Measurements from ENCODE around the gene CDCA4. TPM values are rescaled to one million over a fixed set of nuclear protein-coding genes. Genes with fewer than 3 reads are reported as not detected.

Gene CDCA4
- total RNA-seq, 1 donor from 2014 or later, result 4.1 TPM

- Histone ChIP-seq H3K9me3 (no peaks in the 10 kb centered on the region), H3K36me3 (peaks cover 19% of the 10 kb centered on the region), H3K27ac (no peak overlapping the region), H3K4me1 (peaks cover 10% of the 10 kb centered on the region), H3K4me3 (no peak overlapping the region), H3K27me3 (no peaks in the 10 kb centered on the region)
- TF ChIP-seq, protein P1, sequence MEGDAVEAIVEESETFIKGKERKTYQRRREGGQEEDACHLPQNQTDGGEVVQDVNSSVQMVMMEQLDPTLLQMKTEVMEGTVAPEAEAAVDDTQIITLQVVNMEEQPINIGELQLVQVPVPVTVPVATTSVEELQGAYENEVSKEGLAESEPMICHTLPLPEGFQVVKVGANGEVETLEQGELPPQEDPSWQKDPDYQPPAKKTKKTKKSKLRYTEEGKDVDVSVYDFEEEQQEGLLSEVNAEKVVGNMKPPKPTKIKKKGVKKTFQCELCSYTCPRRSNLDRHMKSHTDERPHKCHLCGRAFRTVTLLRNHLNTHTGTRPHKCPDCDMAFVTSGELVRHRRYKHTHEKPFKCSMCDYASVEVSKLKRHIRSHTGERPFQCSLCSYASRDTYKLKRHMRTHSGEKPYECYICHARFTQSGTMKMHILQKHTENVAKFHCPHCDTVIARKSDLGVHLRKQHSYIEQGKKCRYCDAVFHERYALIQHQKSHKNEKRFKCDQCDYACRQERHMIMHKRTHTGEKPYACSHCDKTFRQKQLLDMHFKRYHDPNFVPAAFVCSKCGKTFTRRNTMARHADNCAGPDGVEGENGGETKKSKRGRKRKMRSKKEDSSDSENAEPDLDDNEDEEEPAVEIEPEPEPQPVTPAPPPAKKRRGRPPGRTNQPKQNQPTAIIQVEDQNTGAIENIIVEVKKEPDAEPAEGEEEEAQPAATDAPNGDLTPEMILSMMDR (IDR thresholded peaks at IDR 0.05), result no peak
- intact Hi-C loops (cut with DNase I), result no loop called here
- DNase-seq, result no peak
- ATAC-seq, result no peak
Observed at GRCh38 chr14:105014631-105015030, 6.3 kb downstream of the CDCA4 start.

DNA sequence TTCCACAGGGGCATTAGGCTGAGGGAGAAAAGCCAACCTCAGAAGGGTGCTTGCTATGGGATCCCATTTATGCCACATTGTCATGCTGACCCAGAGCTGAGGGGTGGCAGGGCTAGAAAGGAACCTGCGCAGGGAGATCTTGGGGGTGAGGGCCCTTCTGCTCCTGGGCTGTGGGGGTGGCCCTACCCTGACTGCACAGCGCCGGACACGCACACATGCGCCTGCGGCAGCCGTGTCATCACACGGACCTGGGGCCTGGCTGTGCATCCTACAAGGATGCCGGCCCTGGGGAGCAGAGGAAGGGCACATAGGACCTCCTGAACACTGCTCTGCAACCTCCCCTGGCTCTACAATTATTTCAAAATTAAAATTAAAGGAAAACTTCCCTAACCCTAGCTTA is 6.9 kb downstream of the CDCA4 start:
- peaks cover 25% of the 10 kb centered on the region for H3K36me3 ChIP-seq
- H3K27me3 ChIP-seq, result no peaks in the 10 kb centered on the region
- peaks cover 4% of the 10 kb centered on the region for H3K4me1 ChIP-seq
- no peak for DNase-seq
- intact Hi-C loops (cut with DNase I), result no loop called here
- H3K9me3 ChIP-seq, result no peaks in the 10 kb centered on the region
- ATAC-seq, result no peak
- no peak overlapping the region for H3K4me3 ChIP-seq
- TF ChIP-seq, protein P1 (IDR thresholded peaks at IDR 0.05), result no peak
- no peak overlapping the region for H3K27ac ChIP-seq

- Histone ChIP-seq H3K9me3 (no peaks in the 10 kb centered on the region), H3K27ac (no peak overlapping the region), H3K27me3 (no peaks in the 10 kb centered on the region), H3K36me3 (peaks cover 25% of the 10 kb centered on the region), H3K4me1 (no peaks in the 10 kb centered on the region), H3K4me3 (no peak overlapping the region)
- DNase-seq (no peak), ATAC-seq (no peak)
- intact Hi-C loops (cut with DNase I), result no loop called here
- TF ChIP-seq, protein P1 (IDR thresholded peaks at IDR 0.05), result no peak
Observed at GRCh38 chr14:105013150-105013785, 7.6 kb downstream of the CDCA4 start.

DNA sequence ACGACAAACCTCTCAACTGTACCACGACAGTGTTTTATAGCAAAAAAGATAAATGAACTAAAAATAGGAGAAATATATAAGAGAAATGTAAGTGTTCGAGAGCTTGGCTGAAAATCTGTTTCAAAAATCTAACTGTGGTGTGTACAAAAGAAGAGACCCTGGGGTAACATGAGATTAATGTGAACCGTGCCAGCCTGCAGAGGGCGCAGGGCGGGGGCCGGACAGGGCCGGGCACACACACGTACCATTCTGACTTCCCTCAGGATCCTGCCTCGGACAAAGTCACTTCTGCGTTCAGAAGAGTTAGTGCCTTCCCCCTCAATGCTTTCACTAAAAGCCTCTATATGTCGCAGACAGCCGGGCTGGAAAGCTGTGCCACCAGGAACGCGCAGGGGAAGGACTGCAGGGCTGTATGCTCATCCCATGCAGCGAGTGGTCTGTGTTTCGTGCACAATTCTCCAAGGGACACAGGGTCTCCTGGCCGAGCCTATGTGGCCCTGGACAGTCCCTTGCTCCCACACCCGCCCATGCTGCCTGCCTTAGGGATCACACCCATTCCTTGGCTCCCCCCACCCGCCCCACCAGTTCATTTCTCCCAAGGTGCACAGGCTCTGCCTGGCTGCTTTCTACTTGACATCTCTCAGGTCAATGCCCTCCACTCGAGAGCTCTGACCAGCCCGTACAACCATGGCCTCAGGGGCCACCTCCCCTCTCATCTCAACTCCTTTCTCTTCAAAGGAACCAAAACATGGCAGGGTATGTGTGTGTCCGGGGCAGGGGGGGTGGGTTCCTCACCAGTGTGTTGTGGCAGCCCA is 8.5 kb downstream of the CDCA4 start:
- Histone ChIP-seq H3K27me3 (no peaks in the 10 kb centered on the region), H3K4me1 (no peaks in the 10 kb centered on the region), H3K36me3 (peaks cover 25% of the 10 kb centered on the region), H3K27ac (no peak overlapping the region), H3K9me3 (no peaks in the 10 kb centered on the region), H3K4me3 (no peak overlapping the region)
- TF ChIP-seq, protein P1 (IDR thresholded peaks at IDR 0.05), result peak; percentile 45
- ATAC-seq, result peak; percentile 71
- intact Hi-C loops (cut with DNase I), result no loop called here
- no peak for DNase-seq

DNA sequence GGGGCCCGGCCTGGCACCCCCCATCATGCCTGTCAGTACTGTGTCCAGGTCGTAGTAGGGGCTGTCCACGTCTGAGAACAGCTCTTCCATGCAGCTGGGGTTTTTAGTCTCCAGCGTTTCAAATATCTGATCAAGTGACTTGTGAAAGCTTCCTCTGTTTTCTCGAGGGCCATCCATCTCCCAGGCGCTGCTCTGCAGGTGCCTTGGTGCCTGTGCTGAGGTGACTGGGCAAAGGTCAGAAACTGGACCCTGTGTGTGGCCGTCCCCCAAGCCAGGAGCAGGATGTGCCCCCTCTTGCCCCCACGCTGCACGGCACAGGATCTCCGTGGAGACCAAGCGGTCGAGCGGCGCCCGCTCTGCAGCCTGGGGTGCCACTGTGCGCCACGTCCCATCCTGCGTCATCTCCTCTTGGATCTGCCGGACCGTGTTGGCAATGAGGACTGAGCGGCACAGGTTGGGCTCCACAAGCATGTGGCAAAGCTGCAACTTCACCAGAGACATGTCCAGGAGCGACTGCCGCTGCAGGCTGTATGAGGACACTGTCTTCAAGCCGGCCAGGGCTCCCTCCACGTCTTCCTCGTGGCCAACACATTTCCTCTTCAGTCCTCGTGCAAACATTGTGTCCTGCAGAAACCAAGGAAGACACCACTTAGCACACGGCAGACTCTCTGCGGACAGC is 9.4 kb downstream of the CDCA4 start:
- intact Hi-C loops (cut with DNase I), result no loop called here
- ATAC-seq, result no peak
- H3K27ac ChIP-seq, result no peak overlapping the region
- TF ChIP-seq, protein P1 (IDR thresholded peaks at IDR 0.05), result no peak
- peaks cover 25% of the 10 kb centered on the region for H3K36me3 ChIP-seq
- no peaks in the 10 kb centered on the region for H3K9me3 ChIP-seq
- H3K4me1 ChIP-seq, result no peaks in the 10 kb centered on the region
- DNase-seq, result no peak
- no peaks in the 10 kb centered on the region for H3K27me3 ChIP-seq
- no peak overlapping the region for H3K4me3 ChIP-seq
